ENCODE data around the gene CACNG5.

Gene CACNG5

GRCh38 chr17:66826856-66827255 is 8.1 kb upstream of the CACNG5 start:
- DNase-seq (ENCODE audit: low spot score) = no peak

GRCh38 chr17:66829386-66829864 is 5.5 kb upstream of the CACNG5 start:
- no peak for DNase-seq (ENCODE audit: low spot score)

- DNase-seq (ENCODE audit: low spot score) = no peak
These were observed 5.0 kb upstream of the CACNG5 start for GRCh38 chr17:66829883-66830282.

- DNase-seq (ENCODE audit: low spot score) = no peak
These were observed 4.5 kb upstream of the CACNG5 start for GRCh38 chr17:66830451-66830850.

- no peak for DNase-seq (ENCODE audit: low spot score)
These were observed 3.3 kb upstream of the CACNG5 start for GRCh38 chr17:66831383-66832210.

- DNase-seq (ENCODE audit: low spot score) = no peak
These were observed 1.7 kb upstream of the CACNG5 start for GRCh38 chr17:66833201-66833600.

GRCh38 chr17:66834426-66834918 is 445 bp upstream of the CACNG5 start:
- no peak for DNase-seq (ENCODE audit: low spot score)

- DNase-seq (ENCODE audit: low spot score) = no peak
These were observed 559 bp downstream of the CACNG5 start for GRCh38 chr17:66835476-66835875.

- no peak for DNase-seq (ENCODE audit: low spot score)
These were observed 1.4 kb downstream of the CACNG5 start for GRCh38 chr17:66836063-66837005.

- no peak for DNase-seq (ENCODE audit: low spot score)
These were observed 2.3 kb downstream of the CACNG5 start for GRCh38 chr17:66837226-66837625.

- no peak for DNase-seq (ENCODE audit: low spot score)
These were observed 3.2 kb downstream of the CACNG5 start for GRCh38 chr17:66837885-66838665.

- DNase-seq (ENCODE audit: low spot score) = no peak
These were observed 4.7 kb downstream of the CACNG5 start for GRCh38 chr17:66839616-66840015.

- no peak for DNase-seq (ENCODE audit: low spot score)
These were observed 5.1 kb downstream of the CACNG5 start for GRCh38 chr17:66840061-66840460.

- no peak for DNase-seq (ENCODE audit: low spot score)
These were observed 6.4 kb downstream of the CACNG5 start for GRCh38 chr17:66841328-66841727.

- DNase-seq (ENCODE audit: low spot score) = no peak
These were observed 6.8 kb downstream of the CACNG5 start for GRCh38 chr17:66841744-66842143.

- no peak for DNase-seq (ENCODE audit: low spot score)
These were observed 7.6 kb downstream of the CACNG5 start for GRCh38 chr17:66842505-66842904.

- no peak for DNase-seq (ENCODE audit: low spot score)
These were observed 8.0 kb downstream of the CACNG5 start for GRCh38 chr17:66842959-66843358.

GRCh38 chr17:66843627-66844026 is 8.7 kb downstream of the CACNG5 start:
- no peak for DNase-seq (ENCODE audit: low spot score)

- no peak for DNase-seq (ENCODE audit: low spot score)
These were observed 12.8 kb downstream of the CACNG5 start for GRCh38 chr17:66847704-66848103.

GRCh38 chr17:66848496-66848895 is 13.6 kb downstream of the CACNG5 start:
- no peak for DNase-seq (ENCODE audit: low spot score)

GRCh38 chr17:66849032-66849655 is 14.2 kb downstream of the CACNG5 start:
- DNase-seq (ENCODE audit: low spot score) = no peak
